Lower leg skin (tissue), 3 donors: ENCODE results near the gene TMEM181.

ENCODE experiments used
- CTCF ChIP-seq, 3 donors: fragments of 450-650 bp; IDR thresholded peaks; one replicate each; pipeline ENCODE4 v1.5.1; 2016; ENCODE audit warnings: antibody characterized with exemption in 3 of 3, mild to moderate bottlenecking in 3 of 3, moderate library complexity in 2 of 3
- POLR2A ChIP-seq, 2 donors: fragments of 450-650 bp; IDR thresholded peaks; one replicate each; pipeline ENCODE4 v1.6.1; 2016 to 2017; ENCODE audit warnings: antibody characterized with exemption in 2 of 2, mild to moderate bottlenecking in 1 of 2, moderate library complexity in 1 of 2

- TF ChIP-seq POLR2A (IDR thresholded peaks at IDR 0.05): no peak
- no peak for TF ChIP-seq CTCF (IDR thresholded peaks at IDR 0.05)
These were observed 120.6 kb downstream of the TMEM181 start for GRCh38 chr6:158680481-158680880.
